ENCODE results near the gene BRINP3.
"Not testable (repeated sequence)": the region's sequence is repeated elsewhere in the genome, so short reads cannot be mapped to it uniquely, and the experiment has no call there.

DNA sequence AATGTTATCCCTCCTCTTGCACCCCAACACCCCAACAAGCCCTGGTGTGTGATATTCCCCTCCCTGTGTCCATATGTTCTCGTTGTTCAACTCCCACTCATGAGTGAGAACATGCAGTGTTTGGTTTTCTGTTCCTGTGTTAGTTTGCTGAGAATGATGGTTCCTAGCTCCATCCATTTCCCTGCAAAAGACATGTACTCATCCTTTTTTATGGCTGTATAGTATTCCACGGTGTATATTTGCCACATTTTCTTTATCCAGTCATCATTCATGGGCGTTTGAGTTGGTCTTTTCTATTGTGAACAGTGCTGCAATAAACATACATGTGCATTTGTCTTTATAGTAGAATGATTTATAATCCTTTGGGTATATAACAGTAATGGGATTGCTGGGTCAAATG, 26.9 kb upstream of the BRINP3 start:
- not testable (repeated sequence) for TF ChIP-seq ZFP41 (tag by site-specific recombination; IDR thresholded peaks at IDR 0.05; ENCODE audit: borderline replicate concordance); MEIS1 (CRISPR knock-in tag; IDR thresholded peaks at IDR 0.05; ENCODE audit: borderline replicate concordance); ZNF830 (tag by site-specific recombination; IDR thresholded peaks at IDR 0.05; ENCODE audit: low read depth); SP2 (tag by site-specific recombination; IDR thresholded peaks at IDR 0.05); ZNF544 (tag by site-specific recombination; IDR thresholded peaks at IDR 0.05)

Data from HEK293 (cell line).